Skin epidermis (tissue), 12 donors: ENCODE data around the gene PEX14.
"Not testable (repeated sequence)": the region's sequence is repeated elsewhere in the genome, so short reads cannot be mapped to it uniquely, and the experiment has no call there.

Experiments
- H3K27ac ChIP-seq, 21 experiments: fragments of 200-600 bp; sonication (generic) in 11 of 21; one replicate each; pipeline ENCODE4 v1.5.0; 2020; ENCODE audit warnings: mild to moderate bottlenecking in 3 of 21, inconsistent platforms in 2 of 21, moderate library complexity in 2 of 21
- H3K4me3 ChIP-seq, 7 experiments: fragments of 200-600 bp; sonication (generic) in 2 of 7; one replicate each; pipeline ENCODE4 v1.5.0; 2020; ENCODE audit warnings: inconsistent platforms in 2 of 7, mild to moderate bottlenecking in 2 of 7, moderate library complexity in 1 of 7

Gene PEX14

GRCh38 chr1:10449751-10450150, 25.0 kb upstream of the PEX14 start, which contains the start of gene CORT:
Gene CORT, plus strand, starts transcription at chr1:10450031. Its CDS starts 193 bp downstream, at chr1:10450224.
- Histone ChIP-seq H3K27ac (peak within 1 kb of the TSS in 1 of 21 experiments; percentile 59), H3K4me3 (no peak within 1 kb of the TSS)

- Histone ChIP-seq H3K4me3 (no peak overlapping the region), H3K27ac (peak overlapping the region in 1 of 21 experiments; percentile 59)
Observed at GRCh38 chr1:10450156-10450814, 24.5 kb upstream of the PEX14 start.

- Histone ChIP-seq H3K27ac (peak overlapping the region in 2 of 21 experiments; percentile 55 to 59), H3K4me3 (no peak overlapping the region)
Observed at GRCh38 chr1:10450836-10451235, 23.9 kb upstream of the PEX14 start.

GRCh38 chr1:10451287-10451686, 23.5 kb upstream of the PEX14 start:
- Histone ChIP-seq H3K4me3 (no peak overlapping the region), H3K27ac (peak overlapping the region in 4 of 21 experiments; percentile 3 to 59 (median 48))

- no peak overlapping the region for H3K4me3 ChIP-seq
Observed at GRCh38 chr1:10456048-10456447, 18.7 kb upstream of the PEX14 start.

GRCh38 chr1:10456661-10457060, 18.1 kb upstream of the PEX14 start:
- no peak overlapping the region for H3K4me3 ChIP-seq
- H3K27ac ChIP-seq, result peak overlapping the region in 6 of 21 experiments; percentile 1 to 61 (median 48)

More at GRCh38 chr1:10456048-10456447, 18.7 kb upstream of the PEX14 start:
- H3K27ac ChIP-seq, result no peak overlapping the region

DNA sequence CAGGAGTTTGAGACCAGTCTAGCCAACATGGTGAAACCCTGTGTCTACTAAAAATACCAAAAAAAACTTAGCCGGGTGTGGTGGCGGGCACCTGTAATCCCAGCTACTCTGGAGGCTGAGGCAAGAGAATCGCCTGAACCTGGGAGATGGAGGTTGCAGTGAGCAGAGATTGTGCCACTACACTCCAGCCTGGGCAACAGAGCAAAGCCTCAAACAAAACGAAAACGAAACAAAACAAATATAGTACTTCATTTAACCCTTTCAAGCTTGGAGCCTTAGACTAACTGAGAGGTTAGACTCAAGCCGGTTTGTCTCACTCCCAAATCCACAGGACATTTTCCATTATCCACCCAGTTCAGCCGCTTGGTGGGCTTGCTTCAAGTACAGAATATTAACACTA, 17.3 kb upstream of the PEX14 start:
- H3K4me3 ChIP-seq, result not testable (repeated sequence)
- H3K27ac ChIP-seq, result peak overlapping the region in 13 of 21 experiments; percentile 1 to 62 (median 46)

DNA sequence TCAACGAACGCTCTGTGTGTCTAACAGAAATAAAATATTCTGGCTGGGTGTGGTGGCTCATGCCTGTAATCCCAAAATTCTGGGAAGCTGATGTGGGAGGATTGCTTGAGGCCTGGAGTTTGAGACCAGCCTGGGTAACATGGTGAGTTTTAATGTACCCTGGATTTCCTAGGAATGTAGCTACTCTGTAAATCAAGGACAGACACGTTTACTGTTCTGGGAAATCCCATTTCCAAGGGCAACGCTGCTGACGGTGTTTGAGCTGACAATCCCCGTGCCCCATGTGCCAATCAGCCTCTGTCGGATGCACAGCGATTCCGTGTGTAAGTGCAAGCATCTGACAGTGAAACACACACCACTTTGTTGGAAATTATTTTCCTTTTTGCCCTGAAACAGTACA, 16.9 kb upstream of the PEX14 start:
- Histone ChIP-seq H3K4me3 (no peak overlapping the region), H3K27ac (peak overlapping the region in 12 of 21 experiments; percentile 6 to 62 (median 47))

DNA sequence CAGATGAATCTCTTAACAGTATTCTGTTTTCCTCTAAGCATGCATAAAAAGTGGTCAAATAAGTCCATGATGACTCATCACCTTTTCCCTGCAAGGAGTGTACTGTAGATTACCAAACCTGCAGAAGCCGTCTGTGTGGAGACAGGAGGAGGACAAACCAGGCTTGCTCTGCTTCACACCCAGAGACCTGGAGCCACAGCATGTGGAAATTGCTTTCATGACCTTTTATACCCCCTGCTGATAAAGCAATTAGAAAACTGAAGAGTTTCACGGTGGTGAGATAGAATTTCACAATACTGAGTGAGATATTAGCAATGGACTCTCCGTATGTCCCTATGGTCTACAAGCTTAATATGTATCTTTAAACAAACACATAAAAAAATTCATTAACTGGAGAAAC, 15.6 kb upstream of the PEX14 start:
- Histone ChIP-seq H3K4me3 (no peak overlapping the region), H3K27ac (peak overlapping the region in 3 of 21 experiments; percentile 5 to 48 (median 17))

- H3K27ac ChIP-seq, result no peak overlapping the region
- H3K4me3 ChIP-seq, result no peak overlapping the region
Observed at GRCh38 chr1:10467078-10467477, 7.7 kb upstream of the PEX14 start.

GRCh38 chr1:10470043-10470442, 4.7 kb upstream of the PEX14 start:
- no peak overlapping the region for H3K27ac ChIP-seq
- no peak overlapping the region for H3K4me3 ChIP-seq

GRCh38 chr1:10471411-10472219, 3.1 kb upstream of the PEX14 start:
- Histone ChIP-seq H3K4me3 (peak overlapping the region; percentile 67 to 91 (median 80)), H3K27ac (peak overlapping the region in 20 of 21 experiments; percentile 23 to 86 (median 77))

GRCh38 chr1:10472220-10473144, 2.3 kb upstream of the PEX14 start, which contains the start of gene DFFA:
Gene DFFA, minus strand, starts transcription at chr1:10472529. Its CDS starts 71 bp downstream, at chr1:10472458.
- Histone ChIP-seq H3K27ac (peak within 1 kb of the TSS in 20 of 21 experiments; percentile 23 to 86 (median 77)), H3K4me3 (peak within 1 kb of the TSS; percentile 67 to 91 (median 80))

GRCh38 chr1:10473145-10473765, 1.5 kb upstream of the PEX14 start:
- Histone ChIP-seq H3K27ac (peak overlapping the region in 6 of 21 experiments; percentile 53 to 76 (median 70)), H3K4me3 (peak overlapping the region in 1 of 7 experiments; percentile 80)

- peak overlapping the region; percentile 69 to 100 (median 95) for H3K4me3 ChIP-seq
- peak overlapping the region in 8 of 21 experiments; percentile 77 to 93 (median 85) for H3K27ac ChIP-seq
Observed at GRCh38 chr1:10474309-10474612, 489 bp upstream of the PEX14 start.

GRCh38 chr1:10475510-10475909, 760 bp downstream of the PEX14 start:
- peak overlapping the region; percentile 69 to 100 (median 95) for H3K4me3 ChIP-seq
- peak overlapping the region in 18 of 21 experiments; percentile 24 to 93 (median 88) for H3K27ac ChIP-seq

GRCh38 chr1:10479296-10479695, 4.5 kb downstream of the PEX14 start:
- no peak overlapping the region for H3K27ac ChIP-seq
- H3K4me3 ChIP-seq, result no peak overlapping the region

- H3K27ac ChIP-seq, result no peak overlapping the region
- no peak overlapping the region for H3K4me3 ChIP-seq
Observed at GRCh38 chr1:10480614-10481013, 5.9 kb downstream of the PEX14 start.

DNA sequence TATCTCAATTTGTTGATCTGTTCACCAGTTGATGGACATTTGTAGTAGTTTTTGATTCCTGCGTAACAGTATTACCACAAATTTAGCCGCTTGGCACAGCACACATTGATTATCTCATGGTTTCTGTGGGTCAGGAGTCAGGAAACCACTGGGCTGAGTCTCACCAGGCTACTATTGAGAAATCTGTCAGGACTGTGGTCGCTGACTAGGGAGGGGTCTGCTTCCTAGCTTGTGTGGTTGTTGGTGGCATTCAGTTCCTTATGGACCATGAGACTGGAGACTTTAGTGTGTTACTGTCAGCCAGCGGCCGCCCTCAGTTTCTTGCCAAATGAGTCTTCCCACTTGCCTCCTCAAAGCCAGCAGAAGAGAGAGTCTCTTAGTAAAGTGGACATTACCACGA, 9.8 kb downstream of the PEX14 start:
- Histone ChIP-seq H3K4me3 (no peak overlapping the region), H3K27ac (no peak overlapping the region)
